Body of pancreas (tissue), 4 donors: ENCODE data around the gene RNF180.

Experiments used
- CTCF ChIP-seq, 7 experiments: fragments of 450-650 bp in 4 of 7; fragments of 200-600 bp in 3 of 7; sonication (generic) in 3 of 7; IDR thresholded peaks; one replicate each; pipeline ENCODE4 v1.5.1; 2016 to 2019; ENCODE audit warnings: antibody characterized with exemption in 7 of 7
- POLR2A ChIP-seq, 3 donors: fragments of 450-650 bp; IDR thresholded peaks; one replicate each; pipeline ENCODE4 v1.6.1; 2016; ENCODE audit warnings: antibody characterized with exemption in 3 of 3, mild to moderate bottlenecking in 2 of 3

- TF ChIP-seq CTCF (IDR thresholded peaks at IDR 0.05) (no peak), POLR2A (IDR thresholded peaks at IDR 0.05) (peak in 2 of 3 donors; percentile 23 to 41)
These were observed at the start of gene RNF180 for GRCh38 chr5:64165500-64166200.
